ENCODE data around the gene ZNF524. TPM values are rescaled to one million over a fixed set of nuclear protein-coding genes. Genes with fewer than 3 reads are reported as not detected.

ZNF524 gene
- total RNA-seq, 1 donor from 2014 or later = 2.9 TPM

DNA sequence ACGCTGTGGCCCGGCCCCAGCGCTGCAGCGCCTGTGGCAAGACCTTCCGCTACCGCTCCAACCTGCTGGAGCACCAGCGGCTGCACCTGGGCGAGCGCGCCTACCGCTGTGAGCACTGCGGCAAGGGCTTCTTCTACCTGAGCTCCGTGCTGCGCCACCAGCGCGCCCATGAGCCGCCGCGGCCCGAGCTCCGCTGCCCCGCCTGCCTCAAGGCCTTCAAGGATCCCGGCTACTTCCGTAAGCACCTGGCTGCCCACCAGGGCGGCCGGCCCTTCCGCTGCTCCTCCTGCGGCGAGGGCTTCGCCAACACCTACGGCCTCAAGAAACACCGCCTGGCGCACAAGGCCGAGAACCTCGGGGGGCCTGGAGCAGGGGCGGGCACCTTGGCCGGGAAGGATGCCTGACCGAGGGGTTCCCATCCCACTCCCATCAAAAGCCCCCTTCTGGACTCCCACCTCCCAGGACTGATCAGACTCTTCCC lies 16.3 kb downstream of the ZNF524 start:
- FAIRE-seq (no peak), DNase-seq (ENCODE audit: low spot score in 2 of 2) (no peak)

DNA sequence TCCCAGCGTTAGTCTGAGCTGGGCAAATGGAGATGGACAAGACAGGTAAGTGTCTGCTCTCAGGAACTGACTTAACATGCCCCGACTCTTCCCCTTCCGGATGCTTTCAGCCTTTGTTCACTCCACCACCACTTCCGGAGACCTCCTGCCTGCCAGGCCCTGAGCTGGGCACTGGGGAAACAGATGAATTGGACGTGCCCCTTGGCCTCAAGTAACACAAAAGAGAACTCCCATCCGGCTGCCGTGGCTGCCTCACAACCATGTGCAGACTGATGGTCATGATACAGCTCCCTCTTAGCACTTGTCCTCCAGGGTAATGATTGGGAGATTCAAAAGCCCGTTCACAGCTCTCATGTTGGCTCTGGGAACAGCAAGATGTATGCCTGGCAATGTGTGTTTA lies 17.3 kb downstream of the ZNF524 start:
- no peak for DNase-seq (ENCODE audit: low spot score in 2 of 2)
- no peak for FAIRE-seq

DNA sequence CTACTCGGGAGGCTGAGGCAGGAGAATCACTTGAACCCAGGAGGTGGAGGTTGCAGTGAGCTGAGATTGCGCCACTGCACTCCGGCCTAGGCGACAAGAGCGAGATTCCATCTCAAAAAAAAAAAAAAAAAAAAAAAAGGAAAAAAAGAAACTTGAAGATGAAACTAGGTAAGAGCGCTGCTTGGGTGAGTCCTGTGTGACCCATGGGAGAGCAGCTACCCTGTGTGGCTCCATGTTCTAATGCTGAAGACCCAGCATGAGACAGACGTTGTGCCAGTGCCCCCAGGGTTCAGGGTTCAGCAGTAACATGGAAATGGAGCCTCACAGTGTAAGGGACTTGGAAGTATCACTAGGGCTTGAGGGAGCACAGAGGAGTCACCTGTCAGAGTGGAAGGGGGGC lies 18.3 kb downstream of the ZNF524 start:
- DNase-seq (ENCODE audit: low spot score in 2 of 2) (no peak), FAIRE-seq (no peak)

DNA sequence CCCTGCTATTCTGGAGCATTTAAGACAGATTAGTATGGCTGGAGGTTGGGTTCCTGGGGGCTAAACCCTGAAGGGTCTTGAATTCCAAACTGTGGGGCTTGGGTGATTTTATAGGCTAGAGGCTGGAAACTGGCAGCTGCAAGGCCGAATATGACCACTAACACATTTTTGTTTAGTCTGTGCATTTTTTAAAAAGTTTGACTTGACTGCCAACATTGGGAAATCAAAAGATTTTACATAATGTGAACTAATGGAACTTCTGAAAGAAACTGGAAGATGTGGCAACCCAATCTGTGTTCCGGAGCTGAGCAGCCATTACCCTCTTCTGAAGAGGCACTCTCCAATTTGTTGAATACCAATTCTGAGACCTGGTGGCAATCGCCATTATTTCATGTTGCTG lies 19.2 kb downstream of the ZNF524 start:
- DNase-seq (ENCODE audit: low spot score in 2 of 2) (no peak), FAIRE-seq (no peak)

DNA sequence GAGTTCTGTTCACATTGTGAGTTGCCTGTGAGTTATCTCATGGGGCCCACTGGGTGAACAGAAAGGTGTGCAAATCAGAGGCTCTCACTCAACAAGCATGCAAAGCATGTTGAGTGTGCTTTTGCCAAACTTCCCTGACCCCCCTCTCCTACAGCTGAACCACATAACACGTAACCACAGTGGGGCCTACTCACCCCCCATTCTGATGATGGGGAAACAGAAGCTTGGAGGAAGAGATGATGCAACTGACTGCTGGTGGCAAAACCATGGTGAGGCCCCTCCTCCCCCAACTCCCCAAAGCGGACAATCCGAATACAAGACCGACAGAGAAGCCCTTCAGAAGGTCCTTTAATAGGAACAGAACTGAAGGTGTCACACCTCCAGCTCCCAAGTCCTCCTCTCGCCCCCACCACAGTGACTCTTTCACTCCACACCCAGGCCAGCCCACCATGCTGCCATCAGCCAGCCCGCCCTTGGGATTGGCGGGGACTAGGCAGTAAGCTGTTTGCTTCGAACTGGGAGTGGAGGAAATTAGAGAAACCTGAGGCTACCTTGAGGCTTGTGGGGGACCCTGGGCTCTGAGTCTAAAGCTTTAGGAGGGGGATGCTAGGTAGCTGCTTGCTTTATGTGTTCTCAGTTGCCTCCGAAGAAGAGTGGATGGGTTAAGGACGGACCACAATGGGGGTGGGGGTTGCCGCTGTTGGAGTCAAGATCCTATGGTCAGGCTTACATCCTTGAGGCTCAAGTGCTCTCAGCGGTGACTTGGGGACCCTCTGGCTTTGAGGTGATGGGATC lies 20.5 kb downstream of the ZNF524 start:
- no peak for DNase-seq (ENCODE audit: low spot score in 2 of 2)
- no peak for FAIRE-seq

DNA sequence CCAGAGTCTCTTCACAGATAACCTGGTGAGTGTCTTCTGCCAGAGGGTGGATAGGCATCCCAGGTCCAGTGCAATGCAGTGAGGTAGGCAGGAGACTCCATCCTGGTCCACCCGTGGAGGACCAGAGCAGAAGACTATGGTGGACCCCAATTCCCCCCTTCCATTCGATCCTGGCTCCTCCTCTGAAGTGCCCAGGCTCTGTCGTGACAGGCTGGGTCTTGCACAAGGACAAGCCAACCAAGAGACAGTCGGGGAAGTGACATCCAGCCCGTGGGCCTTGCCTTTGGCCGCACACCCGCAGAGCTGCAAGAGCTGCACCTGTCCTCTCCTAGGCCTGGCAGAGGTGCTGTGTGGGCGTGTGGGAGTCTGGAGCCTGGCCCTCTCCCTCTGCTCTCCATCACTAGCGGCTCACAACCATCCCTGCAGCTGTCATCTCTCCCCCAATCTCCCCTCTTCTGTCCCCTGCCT lies 21.2 kb downstream of the ZNF524 start:
- FAIRE-seq (no peak), DNase-seq (ENCODE audit: low spot score in 2 of 2) (no peak)

DNA sequence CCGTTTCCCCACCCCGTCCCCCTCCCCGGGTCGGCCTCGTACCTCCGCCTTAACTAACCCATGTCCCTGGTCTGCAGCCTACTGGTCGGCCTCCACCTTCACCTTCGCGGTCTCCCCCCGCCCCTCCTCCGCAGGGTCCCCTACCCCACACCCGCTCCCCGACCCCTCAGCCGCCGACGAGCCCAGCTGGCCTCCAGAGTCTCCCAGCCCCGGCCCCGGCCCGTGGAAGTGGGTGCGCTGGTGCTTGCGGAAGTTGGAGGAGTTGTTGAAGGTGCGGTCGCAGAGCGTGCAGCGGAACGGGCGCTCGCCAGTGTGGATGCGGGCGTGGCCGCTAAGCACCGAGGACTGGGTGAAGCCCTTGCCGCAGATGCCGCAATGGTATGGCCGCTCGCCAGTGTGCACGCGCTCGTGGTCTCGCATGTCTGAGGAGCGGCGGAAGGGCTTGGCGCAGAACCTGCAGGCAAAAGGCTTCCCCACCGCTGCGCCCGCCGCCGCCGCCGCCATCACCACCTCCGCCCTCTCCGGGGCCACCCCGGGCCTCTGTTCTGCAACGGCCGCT lies 21.7 kb downstream of the ZNF524 start:
- no peak for FAIRE-seq
- no peak for DNase-seq (ENCODE audit: low spot score in 2 of 2)

DNA sequence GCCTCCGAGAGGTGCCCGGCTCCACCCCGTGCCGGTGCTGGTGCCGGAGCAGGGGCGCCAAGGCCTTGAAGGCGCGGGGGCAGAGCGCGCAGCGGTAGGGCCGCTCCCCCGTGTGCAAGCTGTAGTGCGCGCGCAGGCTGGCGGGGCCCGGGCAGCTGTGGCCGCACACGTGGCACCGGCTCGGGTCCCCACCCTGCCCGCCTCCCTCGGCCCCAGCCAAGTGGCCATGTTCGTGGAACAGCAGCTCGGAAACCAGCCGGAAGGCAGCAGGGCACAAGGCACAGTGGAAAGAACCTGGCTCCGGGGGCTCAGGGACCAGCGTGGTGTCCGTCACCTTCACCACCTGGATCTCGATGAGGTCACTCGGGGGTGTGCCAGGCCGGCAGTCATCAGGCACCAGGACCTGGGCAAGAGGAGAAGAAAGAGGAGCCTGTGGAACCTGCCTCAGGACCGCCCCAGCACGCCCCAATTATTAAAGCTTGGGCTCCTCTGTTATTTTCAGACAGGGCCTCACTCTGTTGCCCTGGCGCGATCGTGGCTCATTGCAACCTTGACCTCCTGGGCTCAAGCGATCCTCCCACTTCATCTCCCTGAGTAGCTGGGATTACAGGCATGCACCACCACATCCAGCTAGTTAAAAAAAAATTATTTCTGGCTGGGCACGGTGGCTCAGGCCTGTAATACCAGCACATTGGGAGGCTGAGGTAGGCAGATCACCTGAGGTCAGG lies 22.3 kb downstream of the ZNF524 start:
- FAIRE-seq (no peak), DNase-seq (ENCODE audit: low spot score in 2 of 2) (no peak)

DNA sequence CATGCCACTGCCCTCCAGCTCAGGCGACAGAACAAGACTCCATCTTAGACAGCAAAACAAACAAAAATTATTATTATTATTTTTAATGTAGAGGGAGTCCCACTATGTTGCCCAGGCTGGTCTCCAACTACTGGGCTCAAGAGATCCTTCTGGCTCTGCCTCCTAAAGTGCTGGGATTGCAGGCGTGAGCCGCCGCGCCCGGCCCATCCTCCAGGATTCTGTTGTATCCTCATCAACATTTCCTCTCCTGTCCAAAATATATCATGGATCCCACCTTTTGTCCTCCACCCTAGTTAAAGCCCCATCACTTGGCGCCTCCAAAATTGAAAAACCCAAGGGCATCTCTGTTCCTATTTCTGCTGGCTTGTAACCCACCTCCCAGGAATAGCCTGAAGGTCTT lies 23.0 kb downstream of the ZNF524 start:
- no peak for FAIRE-seq

DNA sequence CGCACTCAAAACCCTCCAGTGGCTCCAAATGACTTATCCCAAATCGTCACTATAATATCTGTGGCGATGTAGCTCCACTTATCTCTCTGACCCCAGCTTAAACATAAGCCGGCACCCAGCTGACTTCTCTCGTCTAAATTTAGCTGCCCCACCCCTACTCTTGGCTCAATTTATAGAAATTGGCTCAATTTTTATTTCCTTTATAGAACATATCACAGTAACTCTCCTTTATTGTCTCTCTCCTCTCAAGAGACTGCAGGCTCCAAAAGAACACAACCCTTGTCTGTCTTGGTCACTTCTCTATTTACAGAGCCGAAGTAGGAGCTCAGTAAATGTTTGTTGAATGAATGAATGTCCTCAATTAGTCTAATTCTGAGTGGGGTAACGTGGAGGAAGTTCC lies 23.5 kb downstream of the ZNF524 start:
- FAIRE-seq = no peak
- no peak for DNase-seq (ENCODE audit: low spot score in 2 of 2)

More for the DNA sequence above, 23.0 kb downstream of the ZNF524 start:
- DNase-seq (ENCODE audit: low spot score in 2 of 2) = peak in 1 of 2 donors; percentile 33

DNA sequence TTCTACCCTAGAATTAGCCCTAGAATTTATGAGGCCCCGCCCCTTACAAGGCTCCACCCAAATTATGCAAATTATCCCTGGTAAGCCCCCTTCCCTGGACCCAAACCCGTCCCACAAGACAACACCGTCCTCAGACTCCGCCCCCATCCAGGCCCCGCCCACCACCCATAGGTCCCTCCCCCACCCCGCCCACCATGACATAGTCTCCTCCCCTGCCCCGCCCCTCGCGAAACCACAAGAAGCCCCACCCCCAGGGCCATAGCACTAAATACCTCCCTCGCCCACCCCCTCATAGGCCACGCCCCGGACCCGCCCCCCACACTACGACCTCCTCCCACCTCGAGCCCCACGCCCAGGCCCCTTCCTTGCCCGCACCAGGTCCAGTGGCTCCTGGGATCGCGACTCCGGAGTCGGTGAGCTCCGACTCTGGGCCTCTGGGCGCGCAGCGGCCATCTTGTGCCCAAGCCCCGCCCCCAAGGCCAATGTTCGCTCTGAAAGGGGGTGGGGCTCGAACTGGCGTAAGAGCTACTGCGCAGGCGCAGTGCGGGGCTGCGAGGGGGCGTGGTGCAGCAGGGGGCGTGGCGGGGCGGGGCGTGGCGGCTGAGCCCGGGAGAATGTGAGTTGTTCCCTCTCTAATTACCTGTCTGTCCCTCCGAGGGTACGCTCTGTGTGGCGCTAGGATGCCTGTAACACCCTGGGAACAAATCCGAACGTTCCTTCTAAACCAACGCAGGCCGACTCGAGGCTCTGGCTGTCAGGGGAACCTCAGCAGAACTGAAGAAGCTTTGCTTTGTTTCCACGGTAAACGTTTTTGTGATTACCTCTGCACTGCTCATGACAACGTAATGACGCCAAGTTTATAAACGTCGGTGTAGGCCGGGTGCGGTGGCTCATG lies 24.3 kb downstream of the ZNF524 start, which contains the start of gene ZNF784:
ZNF784 (minus strand) TSS at position 458 of the 895 bp plus-strand sequence; CDS start at position 453, 5 bp downstream.
- DNase-seq (ENCODE audit: low spot score in 2 of 2) (peak; percentile 95 to 97), FAIRE-seq (no peak)

DNA sequence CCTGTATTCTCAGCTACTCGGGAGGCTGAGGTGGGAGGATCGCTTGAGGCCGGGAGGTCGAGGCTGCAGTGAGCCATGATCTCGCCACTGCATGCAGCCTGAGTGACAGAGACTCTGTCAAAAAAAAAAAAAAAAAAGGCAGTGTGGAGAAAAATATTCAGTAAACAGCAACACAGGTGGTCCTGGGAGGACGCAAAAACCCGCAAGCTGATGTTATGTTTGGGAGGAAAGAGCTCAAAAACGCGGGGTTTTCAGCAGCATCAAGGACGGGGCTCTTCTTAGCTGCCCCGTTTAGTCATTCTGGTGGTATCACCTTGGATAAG lies 24.9 kb downstream of the ZNF524 start:
- FAIRE-seq (no peak), DNase-seq (ENCODE audit: low spot score in 2 of 2) (no peak)

DNA sequence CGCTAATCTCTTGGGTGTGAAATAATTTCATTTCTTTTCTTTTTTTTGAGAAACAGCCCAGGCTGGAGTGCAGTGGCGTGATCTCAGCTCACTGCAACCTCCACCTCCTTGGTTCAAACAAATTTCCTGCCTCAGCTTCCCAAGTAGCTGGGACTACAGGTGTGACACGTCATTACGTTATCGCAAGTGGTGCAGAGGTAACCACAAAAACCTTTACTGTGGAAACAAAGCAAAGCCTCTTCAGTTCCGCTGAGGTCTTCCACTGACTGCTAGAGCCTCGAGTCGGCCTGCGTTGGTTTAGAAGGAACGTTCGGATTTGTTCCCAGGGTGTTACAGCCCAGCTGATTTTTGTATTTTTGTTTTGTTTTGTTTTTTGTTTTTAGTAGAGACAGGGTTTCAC lies 26.3 kb downstream of the ZNF524 start:
- FAIRE-seq (no peak), DNase-seq (ENCODE audit: low spot score in 2 of 2) (no peak)

DNA sequence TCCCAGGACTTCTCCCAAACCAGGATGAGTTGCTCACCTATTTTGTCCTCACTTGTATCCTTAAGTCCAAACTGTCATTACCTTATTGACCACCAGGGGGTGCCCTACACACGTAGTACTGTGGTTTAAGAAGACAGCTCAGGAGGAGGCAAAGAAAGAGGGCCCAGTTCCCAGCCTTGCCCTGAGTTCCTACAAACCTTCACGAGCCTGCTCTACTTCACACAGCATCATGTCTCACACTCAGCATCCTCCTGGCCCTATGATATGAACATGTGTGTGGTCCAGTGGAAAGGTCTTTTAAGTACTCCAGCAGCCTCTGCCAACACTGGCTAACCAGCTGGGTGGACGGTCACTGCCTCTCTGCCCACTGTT lies 32.4 kb downstream of the ZNF524 start:
- FAIRE-seq (no peak), DNase-seq (ENCODE audit: low spot score in 2 of 2) (peak; percentile 56 to 69)

DNA sequence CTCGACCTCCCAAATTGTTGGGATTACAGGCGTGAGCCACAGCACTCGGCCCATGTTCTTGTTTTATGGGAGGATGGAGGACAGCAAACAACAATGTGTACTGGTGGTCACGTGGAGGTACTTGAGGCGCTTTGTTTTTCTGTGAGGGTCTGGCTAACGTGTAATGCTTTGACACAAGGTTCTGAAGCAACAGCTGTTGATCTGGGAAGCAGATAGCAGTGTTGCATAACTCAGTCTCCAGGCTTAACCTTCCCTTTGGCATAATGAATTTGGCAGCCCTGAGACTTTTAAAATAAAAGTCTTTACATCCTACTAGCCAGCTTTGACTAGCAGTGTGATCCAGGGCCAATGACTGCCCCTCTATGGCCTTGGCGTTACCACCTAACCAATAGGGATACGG lies 33.8 kb downstream of the ZNF524 start:
- FAIRE-seq (no peak), DNase-seq (ENCODE audit: low spot score in 2 of 2) (no peak)

DNA sequence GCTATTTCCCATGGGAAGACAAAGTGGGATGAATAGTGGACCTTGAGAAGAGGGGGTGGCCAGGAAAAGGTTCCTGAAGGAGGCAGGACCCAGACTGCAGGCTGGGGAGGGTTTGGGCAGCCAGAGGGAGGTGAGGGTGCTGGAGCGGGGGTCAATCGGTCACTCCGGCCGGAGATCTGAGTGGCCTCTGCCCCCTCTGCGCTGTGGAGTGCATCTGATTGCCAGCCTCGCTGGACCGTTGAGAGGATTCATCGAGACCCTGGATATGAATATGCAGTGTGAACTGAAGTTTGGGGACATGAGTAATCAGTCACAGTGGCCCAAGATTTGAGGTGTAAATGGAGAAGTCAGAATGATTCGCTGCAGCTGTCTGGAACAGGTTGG lies 35.2 kb downstream of the ZNF524 start:
- FAIRE-seq (no peak), DNase-seq (ENCODE audit: low spot score in 2 of 2) (no peak)

DNA sequence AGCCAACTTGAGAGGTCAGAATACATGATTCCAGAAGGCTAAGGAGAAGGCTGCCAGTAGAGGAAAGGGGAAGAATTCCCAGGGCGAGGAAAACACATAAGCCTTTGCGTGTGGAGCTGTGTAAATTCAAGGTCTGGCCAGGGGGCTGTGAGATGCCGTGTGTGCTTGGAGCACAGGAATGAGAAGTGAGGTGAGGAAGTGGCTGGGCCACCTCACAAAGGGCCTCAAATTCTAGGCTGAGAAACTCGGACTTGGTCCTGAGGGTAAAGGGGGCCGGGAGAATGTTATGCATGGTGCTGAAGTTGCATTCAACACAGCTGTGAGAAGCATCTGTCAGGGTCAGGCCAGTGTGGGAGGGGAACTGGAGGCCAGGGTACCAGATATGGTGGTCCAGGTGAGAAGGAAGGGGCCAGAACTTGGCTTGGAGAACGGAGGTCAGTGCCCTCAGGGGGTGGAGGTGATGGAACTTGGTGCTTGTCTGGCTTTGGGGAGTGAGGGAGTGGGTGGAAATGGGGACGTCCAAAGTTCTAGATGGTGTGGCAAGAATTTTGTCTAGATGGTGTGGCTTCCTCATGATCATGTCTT lies 35.9 kb downstream of the ZNF524 start:
- FAIRE-seq = no peak

DNA sequence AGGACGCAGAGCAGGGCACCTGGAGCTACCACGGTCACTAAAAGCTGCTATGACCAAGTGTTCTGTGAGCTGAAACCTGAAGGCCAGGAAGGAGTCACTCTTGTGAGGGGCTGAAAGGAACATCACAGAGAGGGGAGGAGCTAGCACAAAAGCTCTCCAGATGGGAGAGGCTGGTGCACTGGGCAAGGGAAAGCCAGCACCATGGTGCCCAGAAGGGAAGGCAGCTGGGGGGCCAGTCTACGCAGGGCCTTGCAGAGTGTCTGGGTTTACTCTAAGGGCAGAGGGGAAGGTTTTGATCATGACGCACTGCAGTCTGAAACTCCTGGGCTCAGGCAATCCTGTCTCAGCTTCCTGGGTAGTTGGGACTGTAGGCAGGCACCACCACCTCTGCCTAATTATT lies 36.6 kb downstream of the ZNF524 start:
- DNase-seq (ENCODE audit: low spot score in 2 of 2) = no peak

More for the DNA sequence above, 35.9 kb downstream of the ZNF524 start:
- no peak for DNase-seq (ENCODE audit: low spot score in 2 of 2)

DNA sequence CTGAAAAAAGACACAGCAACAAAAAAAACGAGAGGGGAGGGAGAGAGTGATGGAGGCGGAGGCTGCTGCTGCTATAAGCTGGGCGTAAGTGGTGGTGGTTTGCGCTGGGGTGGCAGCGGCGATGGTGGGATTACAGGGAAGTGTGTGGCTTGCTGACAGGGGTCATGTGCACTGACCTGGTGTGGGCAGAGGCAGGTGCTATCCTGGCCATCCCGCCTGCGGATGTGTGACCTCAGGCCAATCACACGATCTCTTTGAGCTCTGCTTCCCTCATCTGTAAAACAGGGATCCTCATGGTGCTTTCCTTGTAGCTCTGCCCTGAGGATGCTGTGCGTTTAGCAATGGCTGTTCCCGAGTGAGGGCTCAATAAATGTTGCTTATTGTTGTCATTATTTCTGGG lies 37.4 kb downstream of the ZNF524 start:
- FAIRE-seq (no peak), DNase-seq (ENCODE audit: low spot score in 2 of 2) (no peak)

More for the DNA sequence above, 36.6 kb downstream of the ZNF524 start:
- no peak for FAIRE-seq

DNA sequence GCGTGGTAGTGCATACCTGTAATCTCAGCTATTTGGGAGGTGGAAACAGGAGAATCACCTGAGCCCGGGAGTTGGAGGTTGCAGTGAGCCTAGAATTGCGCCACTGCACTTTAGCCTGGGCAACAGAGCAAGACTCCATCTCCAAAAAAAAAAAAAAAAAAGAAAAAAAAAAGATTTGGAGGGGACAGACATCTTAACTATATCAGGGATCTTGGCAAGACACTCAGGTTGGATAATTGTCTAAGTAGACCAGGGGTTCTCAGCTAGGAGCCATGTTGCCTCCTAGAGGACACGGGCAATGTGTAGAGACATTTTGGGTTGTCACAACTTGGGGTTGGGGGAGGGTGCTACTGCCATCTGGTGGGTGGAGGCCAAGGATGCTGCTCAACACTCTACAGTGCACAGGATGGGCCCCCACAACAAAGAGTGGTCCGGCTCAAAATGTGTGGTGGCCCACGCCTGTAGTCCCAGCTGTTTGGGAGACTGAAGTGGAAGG lies 38.8 kb downstream of the ZNF524 start:
- no peak for FAIRE-seq
- DNase-seq (ENCODE audit: low spot score in 2 of 2) = no peak

Data from frontal cortex (tissue), 4 donors.